OCI-LY3 (cell line): ENCODE measurements around the gene COG5.

Experiments used
- H2AFZ ChIP-seq: fragments of 200-600, 300-600 bp; shearing (Covaris generic); 2 replicates; pipeline ENCODE4 v1.6.0; 2014; ENCODE audit warnings: antibody characterized with exemption, low read depth, low read length
- H3K27ac ChIP-seq: fragments of 200-600, 300-600 bp; sonication (generic); 2 replicates; pipeline ENCODE4 v1.5.1; 2014; ENCODE audit warnings: mild to moderate bottlenecking, low read length, moderate library complexity, mixed read lengths
- H3K27me3 ChIP-seq: fragments of 200-600, 300-600 bp; sonication (generic); 2 replicates; pipeline ENCODE4 v1.6.1; 2014; ENCODE audit warnings: low read depth, low read length, mixed read lengths
- H3K36me3 ChIP-seq: fragments of 200-600, 300-600 bp; sonication (generic); replicated peaks from 2 replicates; pipeline ENCODE3; 2014; ENCODE audit warnings: low read depth, low read length, mixed read lengths
- H3K4me1 ChIP-seq: fragments of 300-600, 200-600 bp; sonication (generic); 2 replicates; pipeline ENCODE4 v1.6.1; 2014; ENCODE audit warnings: low read length, mixed read lengths
- H3K4me2 ChIP-seq: fragments of 200-600, 300-600 bp; sonication (generic); 2 replicates; pipeline ENCODE4 v1.6.1; 2014; ENCODE audit warnings: low read length, mixed read lengths
- H3K4me3 ChIP-seq: fragments of 300-600, 200-600 bp; sonication (generic); 2 replicates; pipeline ENCODE4 v1.5.1; 2014; ENCODE audit warnings: antibody characterized with exemption, mild to moderate bottlenecking, low read length, moderate library complexity
- H3K79me2 ChIP-seq: fragments of 300-600, 200-600 bp; shearing (Covaris generic); 2 replicates; pipeline ENCODE4 v1.6.1; 2014; ENCODE audit warnings: mild to moderate bottlenecking, low read length, mixed read lengths
- H3K9ac ChIP-seq: fragments of 300-600, 200-600 bp; shearing (Covaris generic); 2 replicates; pipeline ENCODE4 v1.6.0; 2014; ENCODE audit warnings: mild to moderate bottlenecking, low read length, moderate library complexity
- H3K9me3 ChIP-seq: fragments of 200-600, 300-600 bp; shearing (Covaris generic); 2 replicates; pipeline ENCODE4 v1.6.1; 2014; ENCODE audit warnings: low read length, mixed read lengths; ENCODE audit not compliant: insufficient read depth
- H4K20me1 ChIP-seq: fragments of 200-600, 300-600 bp; sonication (generic); 2 replicates; pipeline ENCODE4 v1.6.1; 2016; ENCODE audit warnings: low read length, mixed read lengths; ENCODE audit not compliant: insufficient read depth
- EZH2phosphoT487 ChIP-seq: fragments of 200-600 bp; shearing (Covaris generic); IDR thresholded peaks from 2 replicates; pipeline ENCODE4 v1.6.1; 2018; ENCODE audit warnings: antibody characterized with exemption, mixed run types, low read depth
- TF ChIP-seq, protein P1 (sequence below): fragments of 200-600, 300-600 bp; sonication (generic); IDR thresholded peaks from 2 replicates; pipeline ENCODE4 v1.5.1; 2014; ENCODE audit warnings: antibody characterized with exemption, low read length, low read depth

COG5 gene

DNA sequence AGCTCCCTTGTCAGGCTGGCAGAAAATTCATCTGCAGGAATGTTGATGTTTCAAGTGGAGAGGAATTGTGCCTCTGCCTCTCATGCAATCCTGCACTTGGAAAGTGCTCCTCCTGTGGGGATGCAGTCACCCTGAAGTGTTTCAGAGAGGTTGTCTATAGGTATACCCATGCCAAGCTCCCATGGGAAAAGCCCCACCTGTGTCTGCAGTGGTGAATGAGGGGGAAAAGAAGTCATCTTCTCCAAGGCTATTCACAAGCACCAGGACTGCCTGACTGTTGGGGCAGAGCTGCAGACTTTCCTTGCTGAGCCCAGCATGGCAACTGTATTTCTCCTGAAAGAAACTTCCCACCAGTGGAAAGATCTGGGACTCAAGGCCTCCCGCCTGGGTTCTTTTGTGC is 58.4 kb downstream of the COG5 start:
- H3K9me3 ChIP-seq = no peaks in the 10 kb centered on the region
- no peak overlapping the region for H3K4me2 ChIP-seq

DNA sequence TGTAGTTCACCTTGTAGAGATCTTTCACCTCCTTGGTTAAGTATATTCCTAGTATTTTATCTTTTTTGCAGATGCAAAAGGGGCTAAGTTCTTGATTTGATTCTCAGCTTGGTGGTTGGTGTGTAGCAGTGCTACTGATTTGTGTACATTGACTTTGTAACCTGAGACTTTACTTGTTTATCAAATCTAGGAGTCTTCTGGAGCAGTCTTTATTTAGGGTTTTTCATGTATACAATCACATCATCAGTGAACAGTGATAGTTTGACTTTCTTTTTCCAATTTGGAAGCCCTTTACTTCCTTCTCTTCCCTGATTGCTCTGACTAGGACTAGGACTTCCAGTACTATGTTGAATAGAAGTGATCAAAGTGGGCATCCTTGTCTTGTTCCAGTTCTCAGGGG is 60.0 kb downstream of the COG5 start:
- Histone ChIP-seq H3K79me2 (no peaks in the 10 kb centered on the region), H3K4me3 (no peak overlapping the region)

More for the DNA sequence above, 58.4 kb downstream of the COG5 start:
- Histone ChIP-seq H3K36me3 (no peaks in the 10 kb centered on the region), H3K4me1 (no peaks in the 10 kb centered on the region), H3K79me2 (no peaks in the 10 kb centered on the region), H2AFZ (no peak overlapping the region), H3K9ac (no peak overlapping the region), H3K27me3 (no peaks in the 10 kb centered on the region), H4K20me1 (no peaks in the 10 kb centered on the region), H3K27ac (no peak overlapping the region), H3K4me3 (no peak overlapping the region)
- TF ChIP-seq, protein P1, sequence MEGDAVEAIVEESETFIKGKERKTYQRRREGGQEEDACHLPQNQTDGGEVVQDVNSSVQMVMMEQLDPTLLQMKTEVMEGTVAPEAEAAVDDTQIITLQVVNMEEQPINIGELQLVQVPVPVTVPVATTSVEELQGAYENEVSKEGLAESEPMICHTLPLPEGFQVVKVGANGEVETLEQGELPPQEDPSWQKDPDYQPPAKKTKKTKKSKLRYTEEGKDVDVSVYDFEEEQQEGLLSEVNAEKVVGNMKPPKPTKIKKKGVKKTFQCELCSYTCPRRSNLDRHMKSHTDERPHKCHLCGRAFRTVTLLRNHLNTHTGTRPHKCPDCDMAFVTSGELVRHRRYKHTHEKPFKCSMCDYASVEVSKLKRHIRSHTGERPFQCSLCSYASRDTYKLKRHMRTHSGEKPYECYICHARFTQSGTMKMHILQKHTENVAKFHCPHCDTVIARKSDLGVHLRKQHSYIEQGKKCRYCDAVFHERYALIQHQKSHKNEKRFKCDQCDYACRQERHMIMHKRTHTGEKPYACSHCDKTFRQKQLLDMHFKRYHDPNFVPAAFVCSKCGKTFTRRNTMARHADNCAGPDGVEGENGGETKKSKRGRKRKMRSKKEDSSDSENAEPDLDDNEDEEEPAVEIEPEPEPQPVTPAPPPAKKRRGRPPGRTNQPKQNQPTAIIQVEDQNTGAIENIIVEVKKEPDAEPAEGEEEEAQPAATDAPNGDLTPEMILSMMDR = no peak
- no peak for TF ChIP-seq EZH2phosphoT487

GRCh38 chr7:107502797-107503196 is 60.9 kb downstream of the COG5 start:
- no peak overlapping the region for H3K27ac ChIP-seq
- no peaks in the 10 kb centered on the region for H3K36me3 ChIP-seq
- H3K27me3 ChIP-seq = no peaks in the 10 kb centered on the region
- H4K20me1 ChIP-seq = no peaks in the 10 kb centered on the region
- H3K4me2 ChIP-seq = no peak overlapping the region
- no peaks in the 10 kb centered on the region for H3K79me2 ChIP-seq
- H2AFZ ChIP-seq = no peak overlapping the region
- H3K9me3 ChIP-seq = no peaks in the 10 kb centered on the region
- no peak for TF ChIP-seq EZH2phosphoT487
- TF ChIP-seq, protein P1 = no peak
- no peak overlapping the region for H3K9ac ChIP-seq
- H3K4me3 ChIP-seq = no peak overlapping the region
- H3K4me1 ChIP-seq = no peaks in the 10 kb centered on the region

More for the DNA sequence above, 60.0 kb downstream of the COG5 start:
- Histone ChIP-seq H2AFZ (no peak overlapping the region), H3K9ac (no peak overlapping the region), H3K4me2 (no peak overlapping the region), H3K4me1 (no peaks in the 10 kb centered on the region), H3K27me3 (no peaks in the 10 kb centered on the region), H4K20me1 (no peaks in the 10 kb centered on the region), H3K27ac (no peak overlapping the region), H3K36me3 (no peaks in the 10 kb centered on the region), H3K9me3 (no peaks in the 10 kb centered on the region)
- TF ChIP-seq, protein P1 = no peak
- no peak for TF ChIP-seq EZH2phosphoT487

GRCh38 chr7:107502154-107502553 is 61.6 kb downstream of the COG5 start:
- Histone ChIP-seq H3K9ac (no peak overlapping the region), H4K20me1 (no peaks in the 10 kb centered on the region), H3K27ac (no peak overlapping the region), H2AFZ (no peak overlapping the region), H3K4me2 (no peak overlapping the region), H3K36me3 (no peaks in the 10 kb centered on the region), H3K4me3 (no peak overlapping the region), H3K79me2 (no peaks in the 10 kb centered on the region), H3K9me3 (no peaks in the 10 kb centered on the region), H3K4me1 (no peaks in the 10 kb centered on the region), H3K27me3 (no peaks in the 10 kb centered on the region)
- TF ChIP-seq EZH2phosphoT487 = no peak
- TF ChIP-seq, protein P1 = no peak
